NCI-H146 treated with DMSO at 0.1 percent for 48 hours (cell line): ENCODE data around the gene CGNL1.
A peak's percentile ranks its signal among the peaks of the same experiment; 100 is the strongest.

Experiments used
- DNase-seq: peaks from one replicate; lab custom pipeline; 2025; ENCODE audit not compliant: unreplicated experiment; lab: John Stamatoyannopoulos, UW

Gene CGNL1

GRCh38 chr15:57592426-57592825 lies 216.1 kb downstream of the CGNL1 start:
- no peak for DNase-seq

- no peak for DNase-seq
Measured at GRCh38 chr15:57592836-57593420, 216.6 kb downstream of the CGNL1 start.

GRCh38 chr15:57594479-57594878 lies 218.2 kb downstream of the CGNL1 start:
- DNase-seq, result no peak

GRCh38 chr15:57595011-57595866 lies 218.9 kb downstream of the CGNL1 start:
- peak; percentile 67 for DNase-seq

- DNase-seq, result no peak
Measured at GRCh38 chr15:57596301-57596855, 220.1 kb downstream of the CGNL1 start.

DNA sequence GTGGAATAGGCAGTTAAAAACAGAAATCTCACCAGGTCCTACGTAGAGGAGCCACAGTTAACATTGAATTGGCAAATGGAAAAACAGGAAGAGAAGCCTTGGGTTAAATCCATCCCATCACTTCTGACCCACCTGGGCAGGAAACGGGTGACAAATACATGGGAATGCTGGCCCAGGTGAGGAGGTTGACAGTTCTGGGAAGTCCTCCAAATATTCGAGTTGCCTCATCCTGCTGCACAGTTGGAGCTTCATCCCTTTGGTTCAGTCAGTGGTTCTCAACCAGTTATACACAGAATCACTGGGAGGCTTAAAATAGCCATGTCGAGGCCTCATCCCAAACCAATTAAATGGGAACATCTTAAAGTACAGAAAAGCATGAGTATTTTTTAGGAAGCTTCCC lies 220.7 kb downstream of the CGNL1 start:
- no peak for DNase-seq

- DNase-seq, result no peak
Measured at GRCh38 chr15:57597431-57597830, 221.1 kb downstream of the CGNL1 start.

DNA sequence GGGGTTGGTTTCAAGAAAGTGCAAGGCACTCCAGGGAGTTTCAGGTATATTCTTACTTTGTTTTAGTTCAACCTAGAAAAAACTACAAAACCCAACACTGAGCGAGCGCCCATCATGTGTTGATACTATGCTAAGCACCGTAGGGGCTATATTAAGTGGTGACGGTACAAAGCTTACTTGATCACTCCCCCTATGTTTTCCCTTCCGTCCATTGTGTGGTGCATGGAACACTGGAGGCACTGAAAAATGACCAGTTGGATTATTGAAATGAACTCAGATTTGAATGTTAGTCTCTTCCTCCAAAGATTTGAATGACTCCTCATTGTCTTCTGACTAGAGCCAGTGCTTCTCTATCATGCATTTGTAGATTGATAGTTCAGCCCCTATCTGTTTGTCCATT lies 222.0 kb downstream of the CGNL1 start:
- DNase-seq, result no peak

- DNase-seq, result no peak
Measured at GRCh38 chr15:57599296-57599810, 223.0 kb downstream of the CGNL1 start.

- DNase-seq, result no peak
Measured at GRCh38 chr15:57600197-57600596, 223.9 kb downstream of the CGNL1 start.
